ENCODE results near the gene SCAI.
"Not testable (repeated sequence)": the region's sequence is repeated elsewhere in the genome, so short reads cannot be mapped to it uniquely, and the experiment has no call there.

Gene SCAI

DNA sequence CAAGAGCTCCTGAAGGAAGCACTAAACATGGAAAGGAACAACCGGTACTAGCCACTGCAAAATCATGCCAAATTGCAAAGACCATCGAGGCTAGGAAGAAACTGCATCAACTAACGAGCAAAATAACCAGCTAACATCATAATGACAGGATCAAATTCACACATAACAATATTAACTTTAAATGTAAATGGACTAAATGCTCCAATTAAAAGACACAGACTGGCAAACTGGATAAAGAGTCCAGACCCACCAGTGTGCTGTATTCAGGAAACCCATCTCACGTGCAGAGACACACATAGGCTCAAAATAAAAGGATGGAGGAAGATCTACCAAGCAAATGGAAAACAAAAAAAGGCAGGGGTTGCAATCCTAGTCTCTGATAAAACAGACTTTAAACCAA is 131.3 kb downstream of the SCAI start:
- not testable (repeated sequence) for DNase-seq

- DNase-seq = no peak
Measured at GRCh38 chr9:125008599-125008998, 134.7 kb downstream of the SCAI start.

- no peak for DNase-seq
Measured at GRCh38 chr9:125003332-125003731, 140.0 kb downstream of the SCAI start.

DNA sequence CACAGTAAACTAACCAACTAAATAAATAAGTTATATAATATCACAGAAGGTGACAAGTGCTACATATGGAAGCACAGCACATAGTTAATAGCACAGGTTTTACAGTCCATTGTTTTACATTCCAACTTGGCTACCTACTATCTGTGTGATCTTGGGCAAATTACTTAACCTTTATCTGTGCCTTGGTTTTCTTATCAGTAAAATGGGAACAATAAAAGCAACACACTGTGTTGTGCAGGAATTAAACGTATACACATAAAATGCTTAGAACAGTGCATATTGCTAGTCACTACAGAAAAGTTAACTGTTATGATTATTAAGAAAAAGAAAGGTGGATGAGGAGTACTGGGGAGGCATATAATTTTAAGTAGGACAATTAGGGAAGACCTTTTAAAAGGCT is 159.6 kb downstream of the SCAI start:
- no peak for DNase-seq

DNA sequence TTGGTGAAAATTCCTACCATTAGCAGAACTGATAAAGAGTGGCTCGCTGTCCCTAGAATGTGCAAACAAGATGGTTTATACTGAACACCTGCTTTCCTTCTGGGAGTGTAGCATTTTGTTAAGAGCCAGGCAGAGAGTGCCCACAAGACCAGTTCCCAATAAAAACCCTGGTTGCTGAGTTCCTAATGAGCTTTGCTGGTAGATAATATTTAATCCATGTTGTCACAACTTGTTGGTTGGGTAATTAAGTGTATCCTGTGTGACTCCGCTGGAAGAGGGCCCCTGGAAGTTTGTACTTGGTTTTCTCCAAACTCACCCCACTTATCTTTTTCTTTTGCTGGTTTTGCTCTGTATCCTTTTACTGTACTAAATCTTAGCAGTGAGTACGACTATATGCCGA is 162.9 kb downstream of the SCAI start:
- DNase-seq = no peak

GRCh38 chr9:124975131-124975530 is 168.2 kb downstream of the SCAI start:
- no peak for DNase-seq

DNA sequence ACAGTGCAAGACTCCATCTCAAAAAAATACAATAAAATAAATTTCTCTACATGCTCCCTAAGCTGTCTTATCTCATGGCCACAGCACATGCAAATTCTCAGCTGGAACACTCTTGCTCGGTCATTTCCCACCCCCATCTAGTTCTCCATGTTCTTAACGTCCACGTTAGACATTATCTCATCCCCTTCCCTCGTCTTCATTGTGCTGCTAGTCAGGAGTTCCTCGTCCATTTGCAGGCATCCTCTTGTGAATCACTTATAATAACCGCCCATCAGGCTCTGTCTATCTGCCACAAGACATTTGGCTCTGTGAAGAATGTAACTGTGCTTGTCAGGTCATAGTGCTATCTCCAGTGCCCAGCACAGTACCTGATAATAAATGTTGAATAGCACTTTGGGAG is 169.5 kb downstream of the SCAI start:
- no peak for DNase-seq

GRCh38 chr9:124972241-124972770 is 171.0 kb downstream of the SCAI start:
- DNase-seq = no peak

DNA sequence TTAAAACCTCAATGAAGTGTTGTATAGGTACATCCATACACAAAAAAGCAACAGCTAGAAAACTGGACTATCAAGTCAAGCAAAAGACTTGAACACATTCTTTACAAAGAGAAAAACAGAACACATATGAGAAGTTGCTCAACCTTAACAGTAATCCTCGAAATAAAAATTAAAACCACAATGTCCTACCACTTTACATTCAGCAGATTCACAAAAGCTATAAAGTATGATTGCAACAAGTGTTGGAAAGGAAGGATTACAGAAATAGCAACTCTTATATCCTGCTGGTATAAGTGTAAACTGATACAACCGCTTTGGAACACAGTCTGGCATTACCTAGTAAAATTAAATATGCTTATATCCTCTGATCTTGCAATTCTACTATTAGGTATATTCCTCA is 173.9 kb downstream of the SCAI start:
- no peak for DNase-seq

DNA sequence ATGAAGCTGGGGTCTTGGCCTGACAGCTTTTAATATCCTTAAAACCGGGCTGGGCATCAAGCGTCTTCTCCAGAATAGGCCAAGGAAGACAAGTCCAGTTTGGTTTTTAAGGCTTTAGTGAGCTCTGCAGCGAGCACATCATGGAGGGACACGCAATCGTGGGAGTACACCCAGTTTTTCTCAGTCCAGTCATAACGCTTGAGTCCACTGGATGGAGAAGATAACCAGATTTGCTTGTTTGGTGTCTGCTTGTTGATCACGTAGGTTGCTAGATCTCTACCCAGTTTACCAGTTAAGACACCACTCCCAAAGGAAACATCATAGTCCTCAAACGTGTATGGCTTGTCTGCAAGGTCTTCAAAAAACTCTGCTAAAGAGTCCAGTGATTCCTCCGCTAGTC is 175.1 kb downstream of the SCAI start:
- no peak for DNase-seq

DNA sequence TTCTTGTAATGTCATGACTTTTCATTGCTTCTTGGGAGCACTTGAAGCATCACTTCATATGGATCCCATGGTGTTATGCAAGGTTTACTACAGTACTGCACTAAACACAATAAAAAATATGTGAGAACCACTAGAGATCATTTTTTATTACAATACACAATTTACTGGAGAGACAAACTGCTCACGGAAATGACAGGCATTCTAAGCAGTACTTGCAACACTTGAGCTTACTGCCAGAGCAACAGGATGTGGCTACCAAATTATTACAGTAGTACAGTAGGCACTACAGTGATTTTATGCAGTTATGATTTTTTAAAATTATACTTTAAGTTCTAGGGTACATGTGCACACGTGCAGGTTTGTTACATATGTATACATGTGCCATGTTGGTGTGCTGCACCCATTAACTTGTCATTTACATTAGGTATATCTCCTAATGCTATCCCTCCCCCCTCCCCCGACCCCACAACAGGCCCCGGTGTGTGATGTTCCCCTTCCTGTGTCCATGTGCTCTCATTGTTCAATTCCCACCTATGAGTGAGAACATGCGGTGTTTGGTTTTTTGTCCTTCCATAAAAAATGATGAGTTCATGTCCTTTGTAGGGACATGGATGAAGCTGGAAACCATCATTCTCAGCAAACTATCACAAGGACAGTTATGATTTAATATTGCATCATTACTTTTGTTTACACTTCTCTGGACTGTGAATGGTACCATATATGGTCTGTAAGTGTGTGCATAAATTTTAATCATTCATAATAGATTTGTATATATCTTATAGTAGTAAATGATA is 177.4 kb downstream of the SCAI start:
- DNase-seq = not testable (repeated sequence)

GRCh38 chr9:124964604-124965003 is 178.7 kb downstream of the SCAI start:
- DNase-seq = no peak

GRCh38 chr9:124964056-124964455 is 179.3 kb downstream of the SCAI start:
- no peak for DNase-seq

- DNase-seq = no peak
Measured at GRCh38 chr9:124960409-124960752, 182.9 kb downstream of the SCAI start.

DNA sequence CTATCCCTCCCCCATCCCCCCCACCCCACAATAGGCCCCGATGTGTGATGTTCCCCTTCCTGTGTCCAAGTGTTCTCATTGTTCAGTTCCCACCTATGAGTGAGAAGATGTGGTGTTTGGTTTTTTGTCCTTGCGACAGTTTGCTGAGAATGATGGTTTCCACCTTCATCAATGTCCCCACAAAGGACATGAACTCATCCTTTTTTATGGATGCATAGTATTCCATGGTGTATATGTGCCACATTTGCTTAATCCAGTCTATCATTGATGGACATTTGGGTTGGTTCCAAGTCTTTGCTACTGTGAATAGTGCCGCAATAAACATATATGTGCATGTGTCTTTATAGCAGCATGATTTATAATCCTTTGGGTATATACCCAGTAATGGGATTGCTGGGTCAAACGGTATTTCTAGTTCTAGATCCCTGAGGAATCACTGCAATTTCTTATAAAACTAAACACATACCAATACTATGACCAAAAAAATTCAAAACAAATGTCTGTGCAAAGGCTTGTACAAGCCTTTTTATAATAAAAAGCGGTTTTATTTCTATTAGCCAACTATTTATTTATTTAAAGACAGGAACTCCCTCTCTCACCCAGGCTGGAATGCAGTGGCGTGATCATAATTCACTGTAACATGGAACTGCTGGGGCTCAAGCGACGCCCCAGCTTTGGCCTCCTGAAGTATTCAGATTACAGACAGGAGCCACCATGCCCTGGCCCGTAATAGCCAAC is 183.5 kb downstream of the SCAI start:
- not testable (repeated sequence) for DNase-seq

GRCh38 chr9:124954255-124954654 is 189.1 kb downstream of the SCAI start:
- no peak for DNase-seq

GRCh38 chr9:124950050-124950718 is 193.1 kb downstream of the SCAI start:
- DNase-seq = no peak

DNA sequence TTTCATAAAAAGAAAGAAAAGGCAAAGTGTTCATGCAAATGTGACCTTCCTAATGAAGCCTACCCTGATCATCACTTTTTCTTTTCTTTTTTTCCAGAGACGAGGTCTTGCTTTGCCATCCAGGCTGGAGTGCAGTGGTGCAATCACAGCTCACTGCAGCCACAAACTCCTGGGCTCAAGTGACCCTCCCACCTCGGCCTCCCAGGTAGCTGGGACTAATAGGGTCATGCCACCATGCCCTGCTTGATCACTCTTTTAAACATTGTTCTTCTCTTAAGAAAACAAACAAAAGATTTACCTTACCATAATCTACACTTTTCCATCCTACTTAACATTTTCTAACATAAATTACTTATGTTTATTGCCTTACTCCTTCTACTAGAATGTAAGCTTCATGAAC is 193.9 kb downstream of the SCAI start:
- DNase-seq = no peak

DNA sequence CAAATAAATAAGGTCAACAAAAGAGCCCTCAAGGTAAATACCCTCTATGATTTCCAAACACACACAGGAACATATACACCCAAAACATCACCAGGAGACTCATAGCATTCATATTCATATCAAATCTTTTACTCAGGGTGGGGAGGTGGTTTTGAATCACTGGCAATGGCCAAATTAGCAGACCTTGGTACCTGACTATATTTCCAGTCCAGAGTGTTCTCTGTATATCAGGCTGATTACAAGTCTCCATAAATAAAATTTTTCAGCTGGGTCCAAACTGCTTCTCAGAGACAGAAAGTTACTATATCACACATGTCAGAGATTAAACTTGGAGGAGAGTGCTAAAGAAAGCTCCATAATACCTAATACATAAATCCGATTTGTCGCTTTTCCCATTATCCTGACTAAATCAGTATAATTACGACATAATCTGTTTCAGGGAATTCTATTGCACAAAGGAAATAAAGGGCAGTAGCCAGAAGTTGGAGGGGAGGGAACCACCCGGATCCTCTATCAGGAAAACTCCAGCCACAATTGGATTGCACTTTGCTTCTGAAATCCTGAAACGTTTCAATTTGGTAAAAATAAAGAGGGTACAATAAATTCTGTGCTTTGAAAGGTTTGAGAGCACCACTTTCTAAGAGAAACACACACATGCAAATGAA is 195.5 kb downstream of the SCAI start:
- DNase-seq = no peak

- DNase-seq = no peak
Measured at GRCh38 chr9:124946167-124946566, 197.2 kb downstream of the SCAI start.

DNA sequence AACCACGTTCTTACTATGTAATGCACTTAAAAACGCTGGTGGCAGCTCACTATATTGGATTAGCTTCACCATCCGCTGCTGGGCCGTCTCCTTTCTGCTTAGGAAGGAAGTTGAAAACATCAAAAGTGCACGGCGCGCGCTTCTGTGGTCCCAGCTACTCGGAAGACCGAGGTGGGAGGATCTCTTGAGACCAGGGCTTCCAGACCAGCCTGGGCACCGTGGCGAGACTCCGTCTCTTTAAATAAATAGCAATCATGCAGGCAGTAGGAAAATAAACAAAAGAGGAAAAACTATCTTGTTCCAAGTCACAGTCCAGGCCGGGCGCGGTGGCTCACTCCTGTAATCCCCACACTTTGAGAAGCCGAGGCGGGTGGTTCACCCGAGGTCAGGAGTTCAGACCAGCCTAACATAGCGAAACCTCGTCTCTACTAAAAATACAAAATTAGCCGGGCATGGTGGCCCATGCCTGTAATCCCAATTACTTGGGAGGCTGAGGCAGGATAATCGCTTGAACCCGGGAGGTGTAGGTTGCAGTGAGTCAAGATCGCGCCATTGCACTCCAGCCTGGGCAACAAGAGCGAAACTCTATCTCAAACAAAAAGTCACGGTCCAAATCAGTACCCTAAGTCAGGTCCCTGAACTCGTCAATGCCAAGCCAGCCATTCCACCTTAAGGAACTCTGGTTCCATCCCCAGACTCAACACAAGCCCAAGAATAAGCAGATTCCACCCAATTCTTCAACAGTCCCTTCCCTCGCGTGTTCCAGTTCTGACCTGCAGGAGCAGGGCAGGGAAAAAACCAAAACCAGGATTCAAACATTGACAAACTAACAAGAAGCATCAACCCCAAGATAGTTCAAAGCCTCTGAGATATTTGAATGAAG is 201.4 kb downstream of the SCAI start:
- DNase-seq = no peak
